ENCODE results near the gene MBD6. TPM values are rescaled to one million over a fixed set of nuclear protein-coding genes. Genes with fewer than 3 reads are reported as not detected.

MBD6 gene
- total and polyA plus RNA-seq, 7 donors: 11.6 to 52.9 (median 29.5) TPM

GRCh38 chr12:57551637-57552305 lies 29.1 kb downstream of the MBD6 start:
- Histone ChIP-seq H3K27ac (no peak overlapping the region), H3K4me1 (peaks cover 3% of the 10 kb centered on the region), H3K27me3 (ENCODE audit: insufficient read depth in 3 of 3, low read length in 2 of 3) (peaks cover 0 to 29% (median 10%) of the 10 kb centered on the region in 3 donors), H3K36me3 (ENCODE audit: insufficient read depth in 1 of 2, low read depth in 1 of 2) (no peaks in the 10 kb centered on the region), H3K9me3 (no peaks in the 10 kb centered on the region), H3K4me3 (no peak overlapping the region)
- DNase-seq (no peak), ATAC-seq (no peak)
- TF ChIP-seq, protein P1, sequence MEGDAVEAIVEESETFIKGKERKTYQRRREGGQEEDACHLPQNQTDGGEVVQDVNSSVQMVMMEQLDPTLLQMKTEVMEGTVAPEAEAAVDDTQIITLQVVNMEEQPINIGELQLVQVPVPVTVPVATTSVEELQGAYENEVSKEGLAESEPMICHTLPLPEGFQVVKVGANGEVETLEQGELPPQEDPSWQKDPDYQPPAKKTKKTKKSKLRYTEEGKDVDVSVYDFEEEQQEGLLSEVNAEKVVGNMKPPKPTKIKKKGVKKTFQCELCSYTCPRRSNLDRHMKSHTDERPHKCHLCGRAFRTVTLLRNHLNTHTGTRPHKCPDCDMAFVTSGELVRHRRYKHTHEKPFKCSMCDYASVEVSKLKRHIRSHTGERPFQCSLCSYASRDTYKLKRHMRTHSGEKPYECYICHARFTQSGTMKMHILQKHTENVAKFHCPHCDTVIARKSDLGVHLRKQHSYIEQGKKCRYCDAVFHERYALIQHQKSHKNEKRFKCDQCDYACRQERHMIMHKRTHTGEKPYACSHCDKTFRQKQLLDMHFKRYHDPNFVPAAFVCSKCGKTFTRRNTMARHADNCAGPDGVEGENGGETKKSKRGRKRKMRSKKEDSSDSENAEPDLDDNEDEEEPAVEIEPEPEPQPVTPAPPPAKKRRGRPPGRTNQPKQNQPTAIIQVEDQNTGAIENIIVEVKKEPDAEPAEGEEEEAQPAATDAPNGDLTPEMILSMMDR (IDR thresholded peaks at IDR 0.05): no peak
- intact Hi-C loops (cut with DNase I): no loop called here
- 77 to 90% (median 85%) methylated on average over 3 of the region's 3 CpGs for WGBS, 3 donors

DNA sequence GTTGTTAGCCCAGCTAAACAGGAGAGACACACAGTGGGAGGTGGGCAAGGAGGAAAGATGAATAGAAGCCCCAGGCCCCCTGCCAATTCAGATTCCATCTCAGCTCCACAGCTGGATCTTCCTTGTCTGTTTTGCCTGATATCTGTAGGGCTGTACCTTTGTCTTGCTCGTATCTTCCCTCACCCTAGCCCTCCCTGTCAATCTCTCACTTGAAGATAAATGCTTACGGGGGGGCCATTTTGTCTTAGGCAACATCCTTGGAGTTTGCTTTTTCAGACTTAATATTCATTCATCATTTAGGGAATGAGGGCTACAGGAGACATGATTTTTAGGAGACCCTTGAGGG lies 29.7 kb downstream of the MBD6 start:
- DNase-seq: no peak
- H3K27me3 ChIP-seq (ENCODE audit: insufficient read depth in 3 of 3, low read length in 2 of 3): peaks cover 0 to 29% (median 10%) of the 10 kb centered on the region in 3 donors
- H3K9me3 ChIP-seq: no peaks in the 10 kb centered on the region
- ATAC-seq: no peak
- no peak overlapping the region for H3K27ac ChIP-seq
- peaks cover 3% of the 10 kb centered on the region for H3K4me1 ChIP-seq
- 83 to 94% (median 88%) methylated on average over 2 of the region's 2 CpGs for WGBS, 3 donors
- H3K36me3 ChIP-seq (ENCODE audit: insufficient read depth in 1 of 2, low read depth in 1 of 2): no peaks in the 10 kb centered on the region
- intact Hi-C loops (cut with DNase I): no loop called here
- TF ChIP-seq, protein P1 (IDR thresholded peaks at IDR 0.05): no peak
- no peak overlapping the region for H3K4me3 ChIP-seq

- TF ChIP-seq, protein P1 (IDR thresholded peaks at IDR 0.05): no peak
- 40 to 54% (median 52%) methylated on average over 6 of the region's 6 CpGs for WGBS, 3 donors
- peaks cover 0 to 29% (median 10%) of the 10 kb centered on the region in 3 donors for H3K27me3 ChIP-seq (ENCODE audit: insufficient read depth in 3 of 3, low read length in 2 of 3)
- no peaks in the 10 kb centered on the region for H3K36me3 ChIP-seq (ENCODE audit: insufficient read depth in 1 of 2, low read depth in 1 of 2)
- no peaks in the 10 kb centered on the region for H3K9me3 ChIP-seq
- H3K27ac ChIP-seq: no peak overlapping the region
- H3K4me1 ChIP-seq: peaks cover 3% of the 10 kb centered on the region
- no peak overlapping the region for H3K4me3 ChIP-seq
- ATAC-seq (no peak), DNase-seq (no peak)
- intact Hi-C loops (cut with DNase I): no loop called here
Observed at GRCh38 chr12:57552835-57553313, 30.2 kb downstream of the MBD6 start.

GRCh38 chr12:57553343-57554202 lies 30.9 kb downstream of the MBD6 start:
- Histone ChIP-seq H3K9me3 (no peaks in the 10 kb centered on the region), H3K4me3 (no peak overlapping the region), H3K36me3 (ENCODE audit: insufficient read depth in 1 of 2, low read depth in 1 of 2) (no peaks in the 10 kb centered on the region), H3K27me3 (ENCODE audit: insufficient read depth in 3 of 3, low read length in 2 of 3) (peaks cover 0 to 25% (median 10%) of the 10 kb centered on the region in 3 donors), H3K27ac (no peak overlapping the region), H3K4me1 (peaks cover 3% of the 10 kb centered on the region)
- DNase-seq (no peak), ATAC-seq (no peak)
- TF ChIP-seq, protein P1 (IDR thresholded peaks at IDR 0.05): no peak
- intact Hi-C loops (cut with DNase I): no loop called here
- 28 to 33% (median 31%) methylated on average over 7 of the region's 7 CpGs for WGBS, 3 donors
